Endodermal cell (in vitro differentiated cells): ENCODE results near the gene CSNK1G3. TPM values are rescaled to one million over a fixed set of nuclear protein-coding genes. Genes with fewer than 3 reads are reported as not detected.

Source experiments
- DNase-seq: peaks from one replicate; pipeline ENCODE4 v3.0.0-alpha.2; 2017
- H3K27ac ChIP-seq: 2 replicates; pipeline ENCODE4 v1.5.1; 2013; ENCODE audit warnings: mild to moderate bottlenecking, low read depth, low read length, moderate library complexity
- H3K27me3 ChIP-seq: 2 replicates; pipeline ENCODE4 v1.6.1; 2013; ENCODE audit warnings: mild to moderate bottlenecking, low read length, moderate library complexity; ENCODE audit not compliant: insufficient read depth, control insufficient read depth, poor library complexity, severe bottlenecking
- H3K36me3 ChIP-seq: 2 replicates; pipeline ENCODE4 v1.7.0; 2013; ENCODE audit warnings: mild to moderate bottlenecking, low read length, moderate library complexity; ENCODE audit not compliant: control insufficient read depth, insufficient read depth
- H3K4me1 ChIP-seq: one replicate; pipeline ENCODE4 v1.7.0; 2013; ENCODE audit warnings: low read length; ENCODE audit not compliant: control insufficient read depth, insufficient read depth
- H3K4me3 ChIP-seq: 2 replicates; pipeline ENCODE4 v1.5.1; 2013; ENCODE audit warnings: mild to moderate bottlenecking, low read length, moderate library complexity
- H3K9ac ChIP-seq: 2 replicates; pipeline ENCODE4 v1.6.1; 2013; ENCODE audit warnings: mild to moderate bottlenecking, low read length, moderate library complexity; ENCODE audit not compliant: poor library complexity, severe bottlenecking; ENCODE audit errors: extremely low read depth
- H3K9me3 ChIP-seq: 2 replicates; pipeline ENCODE4 v1.6.1; 2013; ENCODE audit warnings: mild to moderate bottlenecking, low read length, moderate library complexity; ENCODE audit not compliant: control insufficient read depth
- H3K27ac Mint-ChIP-seq: 2 replicates; pipeline ENCODE4 v1.8.0; 2020; ENCODE audit warnings: mixed read lengths
- H3K27me3 Mint-ChIP-seq: 2 replicates; pipeline ENCODE4 v1.8.0; 2021; ENCODE audit warnings: mild to moderate bottlenecking, mixed read lengths; ENCODE audit not compliant: insufficient read depth
- H3K36me3 Mint-ChIP-seq: 2 replicates; pipeline ENCODE4 v1.8.0; 2020; ENCODE audit warnings: low read depth, mixed read lengths
- H3K4me1 Mint-ChIP-seq: 2 replicates; pipeline ENCODE4 v1.8.0; 2020; ENCODE audit warnings: mixed read lengths
- H3K4me3 Mint-ChIP-seq: 2 replicates; pipeline ENCODE4 v1.8.0; 2020; ENCODE audit warnings: mild to moderate bottlenecking, moderate library complexity, mixed read lengths
- H3K9me3 Mint-ChIP-seq: 2 replicates; pipeline ENCODE4 v1.8.0; 2020; ENCODE audit warnings: mild to moderate bottlenecking, mixed read lengths
- CTCF ChIP-seq: fragments of 200-600 bp; sonication (generic); conservative IDR thresholded peaks from 2 replicates; pipeline ENCODE4 v1.5.0; 2021; ENCODE audit warnings: antibody characterized with exemption, mild to moderate bottlenecking
- WGBS, 2 experiments: methylation state at CpG; one replicate each; pipeline versions ENCODE4 v1.1.5 to v1.1.7; 2013; ENCODE audit warnings: missing lambda C conversion rate in 2 of 2, mixed read lengths in 1 of 2; ENCODE audit not compliant: insufficient coverage in 1 of 2, insufficient read length in 1 of 2; 5-methylcytosine and 5-hydroxymethylcytosine counted together
- total RNA-seq, 2 donors: library from RNA; stranded (reverse); fragmentation: NEBNext Ultra II Directional in 1 of 2; extraction: Animal tissue kit (Norgen Biotek cat#: 25700) in 1 of 2; gene quantifications; 2 replicates in 1 of 2; 3 replicates in 1 of 2; pipeline ENCODE4 v1.2.1, GENCODE V29; 2021

Gene CSNK1G3
- total RNA-seq, 2 donors from 2014 or later, result 47.5 to 48.4 TPM

- Histone ChIP-seq H3K4me1 (no peaks in the 10 kb centered on the region), H3K4me3 (no peak overlapping the region), H3K27ac (no peak overlapping the region), H3K9ac (no peak overlapping the region), H3K9me3 (no peaks in the 10 kb centered on the region), H3K27me3 (no peaks in the 10 kb centered on the region), H3K36me3 (no peaks in the 10 kb centered on the region)
- Mint-ChIP-seq H3K4me1 (peaks cover 13% of the 10 kb centered on the region), H3K27ac (no peak overlapping the region), H3K9me3 (peaks cover 2% of the 10 kb centered on the region), H3K4me3 (no peak overlapping the region), H3K27me3 (no peaks in the 10 kb centered on the region), H3K36me3 (peaks cover 2% of the 10 kb centered on the region)
- no peak for DNase-seq
- TF ChIP-seq CTCF, result no peak
These were observed 8.8 kb downstream of the CSNK1G3 start for GRCh38 chr5:123520677-123521247.

- no peak for TF ChIP-seq CTCF
- DNase-seq, result no peak
- no peak overlapping the region for H3K4me3 ChIP-seq
- no peaks in the 10 kb centered on the region for H3K36me3 ChIP-seq
- peaks cover 2% of the 10 kb centered on the region for H3K9me3 Mint-ChIP-seq
- H3K9ac ChIP-seq, result no peak overlapping the region
- H3K36me3 Mint-ChIP-seq, result peaks cover 5% of the 10 kb centered on the region
- no peaks in the 10 kb centered on the region for H3K9me3 ChIP-seq
- no peak overlapping the region for H3K4me3 Mint-ChIP-seq
- H3K27ac ChIP-seq, result no peak overlapping the region
- H3K27me3 ChIP-seq, result no peaks in the 10 kb centered on the region
- H3K4me1 Mint-ChIP-seq, result peaks cover 3% of the 10 kb centered on the region
- H3K27ac Mint-ChIP-seq, result no peak overlapping the region
- no peaks in the 10 kb centered on the region for H3K4me1 ChIP-seq
- H3K27me3 Mint-ChIP-seq, result no peaks in the 10 kb centered on the region
- 97% methylated on average over 4 of the region's 4 CpGs; no CpG with 5 or more reads in 1 of the 2 experiments for WGBS, 2 experiments
These were observed 12.2 kb downstream of the CSNK1G3 start for GRCh38 chr5:123524146-123524545.

GRCh38 chr5:123527190-123527589 is 15.2 kb downstream of the CSNK1G3 start:
- H3K9me3 ChIP-seq, result no peaks in the 10 kb centered on the region
- H3K9ac ChIP-seq, result no peak overlapping the region
- no peaks in the 10 kb centered on the region for H3K27me3 ChIP-seq
- no peaks in the 10 kb centered on the region for H3K4me1 Mint-ChIP-seq
- no peaks in the 10 kb centered on the region for H3K27me3 Mint-ChIP-seq
- no peak overlapping the region for H3K4me3 Mint-ChIP-seq
- H3K36me3 ChIP-seq, result no peaks in the 10 kb centered on the region
- H3K4me3 ChIP-seq, result no peak overlapping the region
- peaks cover 5% of the 10 kb centered on the region for H3K36me3 Mint-ChIP-seq
- no peak for TF ChIP-seq CTCF
- no peaks in the 10 kb centered on the region for H3K4me1 ChIP-seq
- no peak for DNase-seq
- H3K9me3 Mint-ChIP-seq, result peaks cover 2% of the 10 kb centered on the region
- H3K27ac Mint-ChIP-seq, result no peak overlapping the region
- H3K27ac ChIP-seq, result no peak overlapping the region
